Tibial nerve (tissue), 4 donors: ENCODE measurements around the gene UNC45B. TPM values are rescaled to one million over a fixed set of nuclear protein-coding genes. Genes with fewer than 3 reads are reported as not detected.

ENCODE experiments used
- DNase-seq, 2 donors: peaks; one replicate each; pipeline ENCODE4 v3.0.0-alpha.2; 2019; ENCODE audit warnings: low spot score in 2 of 2
- H3K27ac ChIP-seq, 4 donors: fragments of 200-600 bp; sonication (generic) in 3 of 4; one replicate each; pipeline ENCODE4 v1.5.1; 2017 to 2019; ENCODE audit warnings: mild to moderate bottlenecking in 1 of 4
- H3K27me3 ChIP-seq, 2 donors: fragments of 200-600 bp; sonication (generic) in 1 of 2; one replicate each; pipeline versions ENCODE4 v1.5.1 to v1.6.0; 2017 to 2019
- H3K36me3 ChIP-seq, 3 donors: fragments of 200-600 bp; sonication (generic); one replicate each; pipeline ENCODE4 v1.5.1; 2018 to 2019
- H3K4me1 ChIP-seq, 4 donors: fragments of 200-600 bp; sonication (generic) in 3 of 4; one replicate each; pipeline ENCODE4 v1.5.1; 2017 to 2019
- H3K4me3 ChIP-seq, 4 donors: fragments of 200-600 bp; sonication (generic) in 3 of 4; one replicate each; pipeline ENCODE4 v1.5.1; 2017 to 2019; ENCODE audit warnings: mild to moderate bottlenecking in 1 of 4, moderate library complexity in 1 of 4
- H3K9me3 ChIP-seq, 4 donors: fragments of 200-600 bp; sonication (generic) in 3 of 4; one replicate each; pipeline ENCODE4 v1.5.1; 2017 to 2019
- EP300 ChIP-seq, 2 donors: sonication (generic); formaldehyde crosslinking; IDR thresholded peaks; one replicate each; pipeline ENCODE4 v1.6.1; 2017; ENCODE audit warnings: antibody characterized with exemption in 2 of 2, mild to moderate bottlenecking in 1 of 2
- POLR2A ChIP-seq, 2 donors: fragments of 450-650 bp; IDR thresholded peaks; one replicate each; pipeline ENCODE4 v1.6.1; 2017; ENCODE audit warnings: antibody characterized with exemption in 2 of 2, mild to moderate bottlenecking in 2 of 2, moderate library complexity in 2 of 2
- WGBS, 2 donors: methylation state at CpG; one replicate each; pipeline ENCODE4 v1.1.5; 2018; 5-methylcytosine and 5-hydroxymethylcytosine counted together
- total RNA-seq, 4 donors: library from RNA; depleted of rRNA; stranded (reverse); fragments of >200 nt; gene quantifications; one replicate each; pipeline ENCODE4 v1.1.0, GENCODE V29; 2016
- TF ChIP-seq, protein P1 (sequence below), 5 experiments: fragments of 200-600 bp in 3 of 5; fragments of 450-650 bp in 2 of 5; sonication (generic) in 3 of 5; IDR thresholded peaks; one replicate each; pipeline ENCODE4 v1.5.1; 2016 to 2019; ENCODE audit warnings: antibody characterized with exemption in 5 of 5, mild to moderate bottlenecking in 3 of 5, moderate library complexity in 2 of 5

Gene UNC45B
- total RNA-seq, 4 donors from 2014 or later, result not detected

DNA sequence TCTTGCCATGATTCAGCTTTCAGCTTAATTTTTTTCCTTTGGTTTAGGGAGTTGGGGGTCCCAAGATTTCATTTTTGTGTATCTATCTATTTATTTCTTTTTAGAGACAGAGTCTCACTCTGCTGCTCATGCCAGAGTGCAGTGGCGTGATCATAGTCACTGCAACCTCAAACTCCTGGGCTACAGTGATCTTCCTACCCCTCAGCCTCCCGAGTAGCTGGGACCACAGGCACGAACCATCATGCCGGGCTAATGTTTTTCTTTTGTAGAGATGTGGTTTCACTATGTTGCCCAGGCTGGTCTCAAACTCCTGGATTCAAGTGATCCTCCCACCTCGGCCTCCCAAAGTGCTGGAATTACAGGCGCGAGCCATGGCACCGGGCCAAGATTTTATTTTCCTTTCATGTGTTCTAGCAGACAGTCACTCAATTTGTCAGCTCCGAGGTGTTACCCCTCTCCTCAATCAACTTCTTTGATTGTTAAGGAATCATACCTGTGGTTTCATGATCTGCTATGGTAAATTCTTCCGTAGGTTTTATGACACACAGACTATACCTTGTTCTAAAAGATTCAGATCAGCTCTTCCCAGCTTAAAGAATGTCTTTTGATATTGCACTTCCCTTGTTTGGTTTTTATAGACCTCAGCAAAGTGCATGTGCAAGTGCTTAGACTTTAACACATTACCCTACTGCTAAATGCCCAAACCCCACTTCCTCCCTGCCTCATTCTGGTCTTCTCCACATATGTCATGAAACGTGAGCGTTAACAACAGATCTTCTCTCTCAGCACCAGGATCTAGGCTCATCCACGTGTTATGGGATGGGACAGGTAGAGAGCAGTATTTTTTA is 13.0 kb downstream of the UNC45B start:
- Histone ChIP-seq H3K4me1 (no peaks in the 10 kb centered on the region), H3K27me3 (peaks cover 0 to 7% of the 10 kb centered on the region in 2 donors), H3K27ac (no peak overlapping the region), H3K36me3 (no peaks in the 10 kb centered on the region), H3K9me3 (no peaks in the 10 kb centered on the region), H3K4me3 (no peak overlapping the region)
- WGBS, 2 donors, result 72 to 76% methylated on average over 13 of the region's 13 CpGs
- TF ChIP-seq POLR2A (IDR thresholded peaks at IDR 0.05) (no peak), EP300 (IDR thresholded peaks at IDR 0.05) (no peak)
- TF ChIP-seq, protein P1, sequence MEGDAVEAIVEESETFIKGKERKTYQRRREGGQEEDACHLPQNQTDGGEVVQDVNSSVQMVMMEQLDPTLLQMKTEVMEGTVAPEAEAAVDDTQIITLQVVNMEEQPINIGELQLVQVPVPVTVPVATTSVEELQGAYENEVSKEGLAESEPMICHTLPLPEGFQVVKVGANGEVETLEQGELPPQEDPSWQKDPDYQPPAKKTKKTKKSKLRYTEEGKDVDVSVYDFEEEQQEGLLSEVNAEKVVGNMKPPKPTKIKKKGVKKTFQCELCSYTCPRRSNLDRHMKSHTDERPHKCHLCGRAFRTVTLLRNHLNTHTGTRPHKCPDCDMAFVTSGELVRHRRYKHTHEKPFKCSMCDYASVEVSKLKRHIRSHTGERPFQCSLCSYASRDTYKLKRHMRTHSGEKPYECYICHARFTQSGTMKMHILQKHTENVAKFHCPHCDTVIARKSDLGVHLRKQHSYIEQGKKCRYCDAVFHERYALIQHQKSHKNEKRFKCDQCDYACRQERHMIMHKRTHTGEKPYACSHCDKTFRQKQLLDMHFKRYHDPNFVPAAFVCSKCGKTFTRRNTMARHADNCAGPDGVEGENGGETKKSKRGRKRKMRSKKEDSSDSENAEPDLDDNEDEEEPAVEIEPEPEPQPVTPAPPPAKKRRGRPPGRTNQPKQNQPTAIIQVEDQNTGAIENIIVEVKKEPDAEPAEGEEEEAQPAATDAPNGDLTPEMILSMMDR (IDR thresholded peaks at IDR 0.05), result no peak
- no peak for DNase-seq

DNA sequence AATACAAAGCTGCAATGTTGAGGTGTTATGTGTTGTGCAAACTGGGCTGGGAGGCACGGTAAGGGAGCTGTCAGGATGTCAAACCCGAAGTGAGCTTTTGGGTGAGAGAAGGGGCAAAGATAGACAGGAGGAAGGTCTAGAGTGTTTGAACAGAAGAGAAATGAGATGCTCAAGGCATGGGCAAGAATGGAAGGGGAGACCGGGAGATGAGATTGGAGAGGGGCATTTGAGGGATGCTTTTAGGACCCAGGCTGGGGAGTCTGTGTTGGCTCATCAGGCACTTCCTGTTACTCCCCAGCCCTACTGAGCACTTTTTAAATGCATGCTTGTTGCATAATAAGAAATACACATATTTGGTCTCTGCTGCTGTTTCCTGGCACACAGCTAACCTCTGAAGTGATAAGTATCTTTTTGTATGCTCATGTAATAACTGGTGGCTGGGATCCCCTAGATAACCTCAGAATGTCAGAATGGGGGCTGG is 13.7 kb downstream of the UNC45B start:
- Histone ChIP-seq H3K4me3 (no peak overlapping the region), H3K9me3 (no peaks in the 10 kb centered on the region), H3K27me3 (peaks cover 0 to 7% of the 10 kb centered on the region in 2 donors), H3K27ac (no peak overlapping the region), H3K36me3 (no peaks in the 10 kb centered on the region), H3K4me1 (no peaks in the 10 kb centered on the region)
- 69 to 75% methylated on average over 3 of the region's 3 CpGs for WGBS, 2 donors
- DNase-seq, result no peak
- no peak for TF ChIP-seq EP300 (IDR thresholded peaks at IDR 0.05)
- TF ChIP-seq, protein P1 (IDR thresholded peaks at IDR 0.05), result no peak
- no peak for TF ChIP-seq POLR2A (IDR thresholded peaks at IDR 0.05)

DNA sequence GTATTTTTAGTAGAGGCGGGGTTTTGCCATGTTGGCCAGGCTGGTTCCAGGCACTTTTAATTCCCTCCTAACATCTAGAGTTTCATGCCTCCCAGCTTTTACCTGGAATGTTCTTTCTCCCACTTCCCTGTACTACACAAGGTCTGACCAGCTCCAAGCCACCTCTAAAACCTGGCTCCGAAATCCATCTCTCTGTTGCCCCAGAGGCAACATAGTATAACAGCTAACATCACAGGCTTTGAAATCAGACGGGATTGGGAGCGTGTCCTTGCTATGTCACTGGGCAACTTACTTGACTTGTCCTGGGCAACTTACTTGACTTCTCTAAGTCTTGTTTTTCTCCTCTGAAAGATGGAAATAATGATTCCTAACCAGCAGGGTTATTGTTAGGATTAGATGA is 15.1 kb downstream of the UNC45B start:
- TF ChIP-seq EP300 (IDR thresholded peaks at IDR 0.05), result no peak
- Histone ChIP-seq H3K4me3 (no peak overlapping the region), H3K9me3 (no peaks in the 10 kb centered on the region), H3K36me3 (no peaks in the 10 kb centered on the region), H3K4me1 (no peaks in the 10 kb centered on the region), H3K27me3 (peaks cover 0 to 7% of the 10 kb centered on the region in 2 donors), H3K27ac (no peak overlapping the region)
- no peak for DNase-seq
- WGBS, 2 donors, result 80 to 88% methylated on average over 4 of the region's 4 CpGs

DNA sequence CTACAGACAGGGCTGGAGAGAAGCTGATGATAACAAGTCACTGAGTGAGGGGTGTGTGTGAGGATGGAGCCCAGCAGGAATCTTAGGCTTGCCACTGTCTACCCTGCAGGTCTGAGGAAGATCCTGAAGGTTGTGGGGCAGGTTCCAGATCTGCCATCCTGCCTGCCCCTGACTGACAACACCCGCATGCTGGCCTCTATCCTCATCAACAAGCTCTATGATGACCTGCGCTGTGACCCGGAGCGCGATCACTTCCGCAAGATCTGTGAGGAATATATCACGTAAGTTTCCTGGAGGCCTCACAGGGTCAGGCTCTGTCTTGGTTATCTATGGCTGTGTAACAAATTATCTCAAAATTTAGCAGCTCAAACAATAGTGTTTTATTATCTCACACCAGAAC is 16.3 kb downstream of the UNC45B start:
- TF ChIP-seq, protein P1 (IDR thresholded peaks at IDR 0.05), result no peak
- TF ChIP-seq EP300 (IDR thresholded peaks at IDR 0.05), result no peak
- TF ChIP-seq POLR2A (IDR thresholded peaks at IDR 0.05), result no peak
- H3K4me1 ChIP-seq, result no peaks in the 10 kb centered on the region
- no peak overlapping the region for H3K27ac ChIP-seq
- peaks cover 0 to 7% of the 10 kb centered on the region in 2 donors for H3K27me3 ChIP-seq
- WGBS, 2 donors, result 91 to 98% methylated on average over 6 to 7 of the region's 7 CpGs
- no peak for DNase-seq
- no peaks in the 10 kb centered on the region for H3K9me3 ChIP-seq
- H3K4me3 ChIP-seq, result no peak overlapping the region
- no peaks in the 10 kb centered on the region for H3K36me3 ChIP-seq

DNA sequence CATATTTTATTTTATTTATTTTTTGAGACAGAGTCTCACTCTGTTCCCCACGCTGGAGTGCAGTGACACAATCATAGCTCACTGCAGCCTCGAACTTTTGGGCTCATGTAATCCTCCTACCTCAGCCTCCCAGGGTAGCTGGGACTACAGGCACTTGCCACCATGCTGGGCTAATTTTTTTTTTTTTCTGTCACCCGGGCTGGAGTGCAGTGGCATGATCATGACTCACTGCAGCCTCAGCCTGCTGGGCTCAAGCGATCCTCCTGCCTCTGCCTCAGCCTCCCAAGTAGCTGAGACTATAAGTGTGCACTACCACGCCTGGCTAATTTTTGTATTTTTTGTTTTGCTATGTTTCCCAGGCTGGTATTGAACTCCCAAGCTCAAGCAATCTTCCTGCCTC is 17.1 kb downstream of the UNC45B start:
- H3K4me1 ChIP-seq, result no peaks in the 10 kb centered on the region
- H3K36me3 ChIP-seq, result no peaks in the 10 kb centered on the region
- DNase-seq, result no peak
- H3K4me3 ChIP-seq, result no peak overlapping the region
- no peak overlapping the region for H3K27ac ChIP-seq
- TF ChIP-seq POLR2A (IDR thresholded peaks at IDR 0.05) (no peak), EP300 (IDR thresholded peaks at IDR 0.05) (no peak)
- TF ChIP-seq, protein P1 (IDR thresholded peaks at IDR 0.05), result no peak
- no peaks in the 10 kb centered on the region for H3K9me3 ChIP-seq
- peaks cover 0 to 7% of the 10 kb centered on the region in 2 donors for H3K27me3 ChIP-seq
- WGBS, 2 donors, result 75 to 78% methylated on average over 5 of the region's 5 CpGs
